ENCODE data around the gene OXA1L. TPM values are rescaled to one million over a fixed set of nuclear protein-coding genes. Genes with fewer than 3 reads are reported as not detected.

Gene OXA1L
- total and polyA plus RNA-seq, 2 donors from 2014 or later = 80.8 to 101 TPM

GRCh38 chr14:22739423-22739822 lies 27.1 kb upstream of the OXA1L start:
- Histone ChIP-seq H3K27me3 (ENCODE audit: control insufficient read depth, insufficient read depth, low read length) (no peaks in the 10 kb centered on the region), H3K4me3 (ENCODE audit: low read length in 3 of 3) (no peak overlapping the region), H3K4me1 (ENCODE audit: control insufficient read depth in 2 of 3, insufficient read depth in 2 of 3, low read depth in 1 of 3, low read length in 3 of 3) (no peaks in the 10 kb centered on the region), H3K27ac (ENCODE audit: low read depth in 2 of 2, low read length in 2 of 2) (no peak overlapping the region), H3K36me3 (ENCODE audit: control insufficient read depth in 2 of 3, insufficient read depth in 3 of 3, low read length in 3 of 3) (no peaks in the 10 kb centered on the region), H3K9ac (ENCODE audit: low read length in 3 of 3) (no peak overlapping the region), H3K9me3 (ENCODE audit: control insufficient read depth in 2 of 3, insufficient read depth in 1 of 3, low read length in 3 of 3) (no peaks in the 10 kb centered on the region)
- DNase-seq (no peak), FAIRE-seq (no peak)
- no peak for TF ChIP-seq CTCF (IDR thresholded peaks at IDR 0.05; ENCODE audit: borderline replicate concordance, extremely low read depth, insufficient read depth)
- intact Hi-C loops (cut with DNase I) = no loop called here

GRCh38 chr14:22740020-22740419 lies 26.5 kb upstream of the OXA1L start:
- no peak overlapping the region for H3K27ac ChIP-seq (ENCODE audit: low read depth in 2 of 2, low read length in 2 of 2)
- H3K9ac ChIP-seq (ENCODE audit: low read length in 3 of 3) = no peak overlapping the region
- TF ChIP-seq CTCF (IDR thresholded peaks at IDR 0.05; ENCODE audit: borderline replicate concordance, extremely low read depth, insufficient read depth) = no peak
- intact Hi-C loops (cut with DNase I) = no loop called here
- H3K4me1 ChIP-seq (ENCODE audit: control insufficient read depth in 2 of 3, insufficient read depth in 2 of 3, low read depth in 1 of 3, low read length in 3 of 3) = no peaks in the 10 kb centered on the region
- no peak overlapping the region for H3K4me3 ChIP-seq (ENCODE audit: low read length in 3 of 3)
- H3K27me3 ChIP-seq (ENCODE audit: control insufficient read depth, insufficient read depth, low read length) = no peaks in the 10 kb centered on the region
- no peaks in the 10 kb centered on the region for H3K36me3 ChIP-seq (ENCODE audit: control insufficient read depth in 2 of 3, insufficient read depth in 3 of 3, low read length in 3 of 3)
- H3K9me3 ChIP-seq (ENCODE audit: control insufficient read depth in 2 of 3, insufficient read depth in 1 of 3, low read length in 3 of 3) = no peaks in the 10 kb centered on the region
- FAIRE-seq (no peak), DNase-seq (no peak)

GRCh38 chr14:22747769-22748168 lies 18.7 kb upstream of the OXA1L start:
- Histone ChIP-seq H3K4me1 (ENCODE audit: control insufficient read depth in 2 of 3, insufficient read depth in 2 of 3, low read depth in 1 of 3, low read length in 3 of 3) (no peaks in the 10 kb centered on the region), H3K27ac (ENCODE audit: low read depth in 2 of 2, low read length in 2 of 2) (no peak overlapping the region), H3K9ac (ENCODE audit: low read length in 3 of 3) (no peak overlapping the region), H3K36me3 (ENCODE audit: control insufficient read depth in 2 of 3, insufficient read depth in 3 of 3, low read length in 3 of 3) (no peaks in the 10 kb centered on the region), H3K9me3 (ENCODE audit: control insufficient read depth in 2 of 3, insufficient read depth in 1 of 3, low read length in 3 of 3) (no peaks in the 10 kb centered on the region), H3K27me3 (ENCODE audit: control insufficient read depth, insufficient read depth, low read length) (no peaks in the 10 kb centered on the region), H3K4me3 (ENCODE audit: low read length in 3 of 3) (no peak overlapping the region)
- intact Hi-C loops (cut with DNase I) = no loop called here
- TF ChIP-seq CTCF (IDR thresholded peaks at IDR 0.05; ENCODE audit: borderline replicate concordance, extremely low read depth, insufficient read depth) = no peak
- DNase-seq = no peak
- no peak for FAIRE-seq

GRCh38 chr14:22748206-22748605 lies 18.3 kb upstream of the OXA1L start:
- Histone ChIP-seq H3K27me3 (ENCODE audit: control insufficient read depth, insufficient read depth, low read length) (no peaks in the 10 kb centered on the region), H3K36me3 (ENCODE audit: control insufficient read depth in 2 of 3, insufficient read depth in 3 of 3, low read length in 3 of 3) (no peaks in the 10 kb centered on the region), H3K9me3 (ENCODE audit: control insufficient read depth in 2 of 3, insufficient read depth in 1 of 3, low read length in 3 of 3) (no peaks in the 10 kb centered on the region), H3K27ac (ENCODE audit: low read depth in 2 of 2, low read length in 2 of 2) (no peak overlapping the region), H3K9ac (ENCODE audit: low read length in 3 of 3) (no peak overlapping the region), H3K4me1 (ENCODE audit: control insufficient read depth in 2 of 3, insufficient read depth in 2 of 3, low read depth in 1 of 3, low read length in 3 of 3) (no peaks in the 10 kb centered on the region), H3K4me3 (ENCODE audit: low read length in 3 of 3) (no peak overlapping the region)
- FAIRE-seq (no peak), DNase-seq (no peak)
- TF ChIP-seq CTCF (IDR thresholded peaks at IDR 0.05; ENCODE audit: borderline replicate concordance, extremely low read depth, insufficient read depth) = no peak
- intact Hi-C loops (cut with DNase I) = no loop called here

Data from kidney (tissue), 14 donors.